Thymus (tissue), 11 donors: Measurements from ENCODE around the gene PLEKHG4. TPM values are rescaled to one million over a fixed set of nuclear protein-coding genes. Genes with fewer than 3 reads are reported as not detected.

Experiments used
- DNase-seq, 9 donors: peaks; one replicate each; pipeline ENCODE4 v3.0.0-alpha.2; 2013; ENCODE audit warnings: low spot score in 9 of 9, low read depth in 6 of 9, missing footprints in 1 of 9
- H3K27ac ChIP-seq, 2 donors: one replicate each; pipeline ENCODE4 v1.5.1; 2013; ENCODE audit warnings: control low read depth in 1 of 2, low read depth in 1 of 2, low read length in 1 of 2, mild to moderate bottlenecking in 1 of 2, moderate library complexity in 1 of 2
- H3K27me3 ChIP-seq, 2 donors: one replicate each; pipeline ENCODE4 v1.5.1; 2013; ENCODE audit warnings: low read length in 1 of 2; ENCODE audit not compliant: control insufficient read depth in 2 of 2, insufficient read depth in 1 of 2
- H3K36me3 ChIP-seq, 2 donors: one replicate each; pipeline ENCODE4 v1.5.1; 2013; ENCODE audit warnings: low read length in 1 of 2, mild to moderate bottlenecking in 1 of 2, moderate library complexity in 1 of 2; ENCODE audit not compliant: control insufficient read depth in 2 of 2, insufficient read depth in 2 of 2
- H3K4me1 ChIP-seq, 2 donors: one replicate each; pipeline ENCODE4 v1.5.1; 2013; ENCODE audit warnings: low read length in 2 of 2; ENCODE audit not compliant: control insufficient read depth in 2 of 2, insufficient read depth in 2 of 2
- H3K4me3 ChIP-seq, 2 donors: one replicate each; pipeline ENCODE4 v1.5.1; 2013; ENCODE audit warnings: low read length in 2 of 2, control low read depth in 1 of 2, mild to moderate bottlenecking in 1 of 2
- H3K9me3 ChIP-seq, 2 donors: one replicate each; pipeline ENCODE4 v1.5.1; 2013; ENCODE audit warnings: low read length in 1 of 2, mild to moderate bottlenecking in 1 of 2; ENCODE audit not compliant: control insufficient read depth in 2 of 2, insufficient read depth in 1 of 2
- WGBS: extraction: QIAGEN DNeasy Blood & Tissue Kit; methylation state at CpG from one replicate; pipeline ENCODE4 v1.1.7; 2013; 5-methylcytosine and 5-hydroxymethylcytosine counted together
- polyA plus RNA-seq: library from polyadenylated mRNA; stranded (reverse); fragments of 200-250 nt; gene quantifications from one replicate; pipeline ENCODE4 v1.2.3, GENCODE V29; 2013
- total RNA-seq: library from RNA; stranded (reverse); fragments of 120-200 nt; gene quantifications from one replicate; pipeline ENCODE4 v1.2.4, GENCODE V29; 2013
- donor health status: healthy.

PLEKHG4 gene
- total and polyA plus RNA-seq, 2 donors, result 12.6 to 16.8 TPM

- Histone ChIP-seq H3K4me3 (no peak overlapping the region), H3K9me3 (no peaks in the 10 kb centered on the region), H3K27ac (no peak overlapping the region), H3K4me1 (no peaks in the 10 kb centered on the region), H3K36me3 (no peaks in the 10 kb centered on the region), H3K27me3 (no peaks in the 10 kb centered on the region)
- WGBS, result 96% methylated on average over 1 of the region's 1 CpG
- no peak for DNase-seq
These were observed 57.3 kb downstream of the PLEKHG4 start for GRCh38 chr16:67336648-67337047.

Other genes with a start within 250 kb of the PLEKHG4 start
- 7.7 TPM for gene PHAF1, start 169.6 kb upstream of the PLEKHG4 start, total RNA-seq
- gene PHAF1, start 169.6 kb upstream of the PLEKHG4 start, polyA plus RNA-seq, result 12.0 TPM
- 1.3 TPM for gene B3GNT9, start 128.5 kb upstream of the PLEKHG4 start, total RNA-seq
- 3.2 TPM for gene B3GNT9, start 128.5 kb upstream of the PLEKHG4 start, polyA plus RNA-seq
- gene TRADD, start 119.6 kb upstream of the PLEKHG4 start, total RNA-seq, result 12.5 TPM
- gene TRADD, start 119.6 kb upstream of the PLEKHG4 start, polyA plus RNA-seq, result 33.9 TPM
- 2.0 TPM for gene FBXL8, start 119.6 kb upstream of the PLEKHG4 start, total RNA-seq
- 12.0 TPM for gene FBXL8, start 119.6 kb upstream of the PLEKHG4 start, polyA plus RNA-seq
- 4.1 TPM for gene HSF4, start 114.8 kb upstream of the PLEKHG4 start, total RNA-seq
- gene HSF4, start 114.8 kb upstream of the PLEKHG4 start, polyA plus RNA-seq, result 50.8 TPM
- 2.3 TPM for gene NOL3, start 109.0 kb upstream of the PLEKHG4 start, total RNA-seq
- 28.2 TPM for gene NOL3, start 109.0 kb upstream of the PLEKHG4 start, polyA plus RNA-seq
- gene MATCAP1, start 95.6 kb upstream of the PLEKHG4 start, total RNA-seq, result 5.2 TPM
- 24.6 TPM for gene MATCAP1, start 95.6 kb upstream of the PLEKHG4 start, polyA plus RNA-seq
- 0.57 TPM for gene EXOC3L1, start 89.4 kb upstream of the PLEKHG4 start, total RNA-seq
- 2.2 TPM for gene EXOC3L1, start 89.4 kb upstream of the PLEKHG4 start, polyA plus RNA-seq
- gene E2F4, start 87.4 kb upstream of the PLEKHG4 start, total RNA-seq, result 47.7 TPM
- 46.9 TPM for gene E2F4, start 87.4 kb upstream of the PLEKHG4 start, polyA plus RNA-seq
- gene ELMO3, start 80.4 kb upstream of the PLEKHG4 start, total RNA-seq, result 2.3 TPM
- 15.3 TPM for gene ELMO3, start 80.4 kb upstream of the PLEKHG4 start, polyA plus RNA-seq
- gene TMEM208, start 52.4 kb upstream of the PLEKHG4 start, total RNA-seq, result 35.2 TPM
- gene TMEM208, start 52.4 kb upstream of the PLEKHG4 start, polyA plus RNA-seq, result 71.8 TPM
- 5.6 TPM for gene FHOD1, start 32.1 kb upstream of the PLEKHG4 start, total RNA-seq
- gene FHOD1, start 32.1 kb upstream of the PLEKHG4 start, polyA plus RNA-seq, result 27.8 TPM
- 0.09 TPM for gene SLC9A5, start 30.6 kb upstream of the PLEKHG4 start, total RNA-seq
- 1.1 TPM for gene SLC9A5, start 30.6 kb upstream of the PLEKHG4 start, polyA plus RNA-seq
- 0.19 TPM for gene KCTD19, start 47.2 kb downstream of the PLEKHG4 start, total RNA-seq
- 0.34 TPM for gene KCTD19, start 47.2 kb downstream of the PLEKHG4 start, polyA plus RNA-seq
- gene LRRC36, start 47.3 kb downstream of the PLEKHG4 start, total RNA-seq, result 0.19 TPM
- gene LRRC36, start 47.3 kb downstream of the PLEKHG4 start, polyA plus RNA-seq, result 0.78 TPM
- gene TPPP3, start 114.0 kb downstream of the PLEKHG4 start, total RNA-seq, result 1.6 TPM
- gene TPPP3, start 114.0 kb downstream of the PLEKHG4 start, polyA plus RNA-seq, result 9.0 TPM
- 0.52 TPM for gene ZDHHC1, start 136.9 kb downstream of the PLEKHG4 start, total RNA-seq
- 2.5 TPM for gene ZDHHC1, start 136.9 kb downstream of the PLEKHG4 start, polyA plus RNA-seq
- 0.09 TPM for gene HSD11B2, start 151.6 kb downstream of the PLEKHG4 start, total RNA-seq
- gene HSD11B2, start 151.6 kb downstream of the PLEKHG4 start, polyA plus RNA-seq, result 7.8 TPM
- gene ATP6V0D1, start 201.6 kb downstream of the PLEKHG4 start, total RNA-seq, result 51.8 TPM
- gene ATP6V0D1, start 201.6 kb downstream of the PLEKHG4 start, polyA plus RNA-seq, result 44.8 TPM
- 0.09 TPM for gene AGRP, start 204.0 kb downstream of the PLEKHG4 start, total RNA-seq
- 0.87 TPM for gene AGRP, start 204.0 kb downstream of the PLEKHG4 start, polyA plus RNA-seq
- gene RIPOR1, start 249.3 kb downstream of the PLEKHG4 start, total RNA-seq, result 5.7 TPM
- 25.4 TPM for gene RIPOR1, start 249.3 kb downstream of the PLEKHG4 start, polyA plus RNA-seq